GM12872 (cell line): ENCODE results near the gene IQGAP2.

ENCODE experiments used
- CTCF ChIP-seq: IDR thresholded peaks from 3 replicates; pipeline ENCODE4 v1.5.1; 2011; ENCODE audit warnings: low read depth, mild to moderate bottlenecking, low read length, moderate library complexity; ENCODE audit not compliant: insufficient read depth

IQGAP2 gene

GRCh38 chr5:76406673-76407072, 3.6 kb downstream of the IQGAP2 start:
- TF ChIP-seq CTCF = no peak

GRCh38 chr5:76408104-76408654, 5.1 kb downstream of the IQGAP2 start:
- no peak for TF ChIP-seq CTCF

GRCh38 chr5:76412511-76412910, 9.4 kb downstream of the IQGAP2 start:
- no peak for TF ChIP-seq CTCF

GRCh38 chr5:76413746-76414145, 10.7 kb downstream of the IQGAP2 start:
- TF ChIP-seq CTCF = no peak

- no peak for TF ChIP-seq CTCF
Observed at GRCh38 chr5:76414788-76415187, 11.7 kb downstream of the IQGAP2 start.

- TF ChIP-seq CTCF = no peak
Observed at GRCh38 chr5:76415855-76416254, 12.8 kb downstream of the IQGAP2 start.

GRCh38 chr5:76419597-76420298, 16.7 kb downstream of the IQGAP2 start:
- TF ChIP-seq CTCF = no peak
